ENCODE data around the gene NTN1.

Gene NTN1

GRCh38 chr17:9071811-9072498 is 50.6 kb downstream of the NTN1 start:
- no peak for TF ChIP-seq CTCF (IDR thresholded peaks at IDR 0.05; ENCODE audit: low read depth, low read length)
- DNase-seq (ENCODE audit: extremely low read depth, low read depth), result no peak

GRCh38 chr17:9072696-9073339 is 51.5 kb downstream of the NTN1 start:
- DNase-seq (ENCODE audit: extremely low read depth, low read depth), result no peak
- no peak for TF ChIP-seq CTCF (IDR thresholded peaks at IDR 0.05; ENCODE audit: low read depth, low read length)

DNA sequence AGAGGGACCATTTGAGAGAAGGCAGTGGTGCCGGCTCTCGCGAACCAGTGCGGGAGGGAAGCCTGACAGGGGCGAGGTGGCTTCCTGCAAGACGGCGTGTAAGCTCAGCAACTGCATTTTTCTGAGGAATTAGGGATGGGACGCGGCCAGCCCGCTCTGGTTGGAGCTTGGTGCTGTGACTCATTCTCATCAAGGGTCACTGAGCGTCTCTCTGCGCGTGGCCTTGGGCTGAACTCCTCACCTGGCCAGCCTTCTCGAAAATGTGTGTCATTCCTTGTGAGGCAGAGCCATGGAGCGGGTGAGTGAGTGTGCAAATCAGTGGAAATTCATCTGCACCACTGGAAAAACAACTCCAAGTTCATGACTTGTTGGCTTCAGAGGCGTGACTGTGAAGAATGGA is 52.8 kb downstream of the NTN1 start:
- no peak for TF ChIP-seq CTCF (IDR thresholded peaks at IDR 0.05; ENCODE audit: low read depth, low read length)
- no peak for DNase-seq (ENCODE audit: extremely low read depth, low read depth)

- no peak for TF ChIP-seq CTCF (IDR thresholded peaks at IDR 0.05; ENCODE audit: low read depth, low read length)
- DNase-seq (ENCODE audit: extremely low read depth, low read depth), result no peak
Observed at GRCh38 chr17:9079461-9080103, 58.3 kb downstream of the NTN1 start.

DNA sequence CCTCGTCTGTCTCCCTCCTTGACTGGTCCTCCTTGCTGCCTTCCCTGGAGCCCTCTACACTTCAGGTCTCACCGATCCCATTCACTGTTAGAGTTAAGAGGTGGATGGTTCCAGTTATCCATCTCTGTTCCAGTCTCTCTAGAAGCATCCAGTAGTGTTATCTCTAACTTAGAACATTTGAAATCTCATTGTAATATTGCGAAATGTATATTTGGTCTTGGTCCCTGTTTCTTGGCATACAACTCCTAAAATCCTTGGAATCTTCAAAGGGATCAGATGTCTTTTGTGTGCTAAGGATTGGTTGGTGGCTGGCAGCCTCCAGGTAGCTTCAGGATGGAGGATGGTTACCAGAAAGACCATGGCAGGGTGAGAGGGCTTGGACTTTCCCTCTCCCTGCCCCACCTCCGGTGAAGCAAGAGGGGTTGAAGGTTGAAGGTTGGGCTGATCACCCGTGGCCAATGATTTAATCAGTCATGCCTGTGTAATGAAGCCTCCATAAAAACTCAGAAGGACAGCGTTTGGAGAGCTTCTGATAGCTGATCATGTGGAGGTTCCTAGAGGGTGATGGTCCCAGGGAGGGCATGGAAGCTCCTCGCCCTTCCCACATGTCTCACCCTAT is 59.1 kb downstream of the NTN1 start:
- no peak for DNase-seq (ENCODE audit: extremely low read depth, low read depth)
- no peak for TF ChIP-seq CTCF (IDR thresholded peaks at IDR 0.05; ENCODE audit: low read depth, low read length)

DNA sequence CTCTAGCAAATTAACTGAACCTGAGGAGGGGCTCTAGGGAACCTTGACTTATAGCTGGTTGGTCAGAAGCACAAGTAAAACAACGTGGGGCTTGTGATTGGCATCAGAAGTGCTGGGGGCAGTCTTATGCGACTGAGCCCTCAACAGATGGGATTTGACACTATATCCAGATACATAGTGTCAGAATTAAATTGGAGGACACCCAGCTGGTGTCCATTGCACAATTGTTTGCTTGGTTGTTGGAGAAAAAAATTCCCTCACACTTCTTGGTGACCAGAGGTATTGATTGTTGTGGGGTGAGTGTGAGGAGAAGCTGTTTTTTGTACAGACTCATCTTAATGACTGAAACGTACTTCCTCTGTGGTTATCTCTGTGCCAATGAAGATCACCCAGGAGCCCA is 59.7 kb downstream of the NTN1 start:
- no peak for DNase-seq (ENCODE audit: extremely low read depth, low read depth)
- TF ChIP-seq CTCF (IDR thresholded peaks at IDR 0.05; ENCODE audit: low read depth, low read length), result no peak

DNA sequence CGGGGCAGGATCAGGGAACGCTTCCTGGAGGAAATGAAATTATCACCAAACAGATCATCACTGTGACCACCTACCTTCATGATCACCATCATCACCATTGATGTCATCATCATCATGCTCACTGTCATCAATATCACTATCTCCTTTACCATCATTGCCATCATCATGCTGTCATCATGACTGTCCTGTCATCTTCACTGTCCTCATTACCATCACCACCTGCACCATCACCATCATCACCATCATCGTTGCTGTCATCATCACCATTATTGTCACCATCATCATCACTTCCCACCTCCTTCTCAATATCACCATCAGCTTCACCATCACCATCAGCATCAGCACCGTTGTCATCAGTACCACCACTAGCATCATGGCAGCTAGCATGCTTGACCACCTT is 65.3 kb downstream of the NTN1 start:
- TF ChIP-seq CTCF (IDR thresholded peaks at IDR 0.05; ENCODE audit: low read depth, low read length), result no peak
- no peak for DNase-seq (ENCODE audit: extremely low read depth, low read depth)
